Activated T-cell treated with anti-CD3 and anti-CD28 coated beads for 1 hour (primary cell): ENCODE results near the gene SOX5.
"Not testable (repeated sequence)": the region's sequence is repeated elsewhere in the genome, so short reads cannot be mapped to it uniquely, and the experiment has no call there.

ENCODE experiments used
- DNase-seq: peaks from one replicate; pipeline ENCODE4 v3.0.0-alpha.2; 2020; ENCODE audit warnings: low read depth

Gene SOX5

GRCh38 chr12:23831739-23832138 lies 117.7 kb downstream of the SOX5 start:
- no peak for DNase-seq

- DNase-seq, result no peak
Measured at GRCh38 chr12:23830210-23830609, 119.3 kb downstream of the SOX5 start.

- no peak for DNase-seq
Measured at GRCh38 chr12:23827353-23827752, 122.1 kb downstream of the SOX5 start.

GRCh38 chr12:23825124-23825523 lies 124.3 kb downstream of the SOX5 start:
- not testable (repeated sequence) for DNase-seq

- DNase-seq, result no peak
Measured at GRCh38 chr12:23824358-23824757, 125.1 kb downstream of the SOX5 start.

DNA sequence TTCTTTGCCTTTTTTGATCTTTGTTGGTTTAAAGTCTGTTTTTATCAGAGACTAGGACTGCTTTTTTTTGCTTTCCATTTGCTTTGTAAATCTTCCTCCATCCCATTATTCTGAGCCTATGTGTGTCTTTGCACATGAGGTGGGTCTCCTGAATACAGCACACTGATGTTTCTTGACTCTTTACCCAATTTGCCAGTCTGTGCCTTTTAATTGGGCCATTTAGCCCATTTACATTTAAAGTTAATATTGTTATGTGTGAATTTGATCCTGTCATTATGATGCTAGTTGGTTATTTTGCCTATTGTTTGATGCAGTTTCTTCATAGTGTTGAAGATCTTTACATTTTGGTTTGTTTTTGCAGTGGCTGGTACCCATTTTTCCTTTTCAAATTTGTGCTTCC lies 126.6 kb downstream of the SOX5 start:
- not testable (repeated sequence) for DNase-seq

DNA sequence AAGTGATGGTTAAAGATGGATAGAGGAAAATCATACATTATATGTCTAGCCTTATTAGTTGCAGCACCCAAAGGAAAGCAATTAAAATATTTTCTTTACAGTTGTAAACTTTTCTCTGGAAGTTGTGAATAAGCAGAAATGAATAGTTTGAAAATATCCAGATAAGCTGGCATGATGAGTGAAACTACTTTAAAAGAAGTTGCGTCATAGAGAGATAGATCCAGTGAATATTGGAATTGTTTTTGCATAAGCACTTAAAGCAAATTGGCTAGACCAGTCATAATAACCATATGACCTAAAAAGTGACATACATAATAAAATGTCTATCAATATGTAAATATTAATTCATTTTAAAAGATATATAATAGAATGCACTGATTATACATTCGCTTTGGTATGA lies 132.1 kb downstream of the SOX5 start:
- DNase-seq, result no peak

DNA sequence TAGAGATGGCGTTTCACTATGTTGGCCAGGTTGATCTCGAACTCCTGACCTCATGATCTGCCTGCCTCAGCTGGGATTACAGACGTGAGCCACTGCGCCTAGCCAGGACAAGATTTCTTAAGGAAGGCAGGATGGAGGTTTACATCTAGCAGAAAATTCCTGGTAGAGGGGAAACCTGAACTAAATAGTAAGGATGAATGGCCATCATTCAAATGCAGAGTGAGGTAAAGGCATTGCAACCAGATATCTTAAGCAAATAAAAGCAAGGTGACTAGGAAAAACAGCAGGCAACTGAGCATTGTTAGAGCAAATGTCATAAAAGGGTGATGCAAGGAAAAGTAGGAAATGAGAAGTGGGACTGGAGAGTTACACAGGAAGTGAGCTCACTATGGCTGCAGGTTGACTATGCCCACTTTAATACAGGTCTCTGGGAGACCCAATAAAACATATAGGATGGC lies 133.0 kb downstream of the SOX5 start:
- no peak for DNase-seq

DNA sequence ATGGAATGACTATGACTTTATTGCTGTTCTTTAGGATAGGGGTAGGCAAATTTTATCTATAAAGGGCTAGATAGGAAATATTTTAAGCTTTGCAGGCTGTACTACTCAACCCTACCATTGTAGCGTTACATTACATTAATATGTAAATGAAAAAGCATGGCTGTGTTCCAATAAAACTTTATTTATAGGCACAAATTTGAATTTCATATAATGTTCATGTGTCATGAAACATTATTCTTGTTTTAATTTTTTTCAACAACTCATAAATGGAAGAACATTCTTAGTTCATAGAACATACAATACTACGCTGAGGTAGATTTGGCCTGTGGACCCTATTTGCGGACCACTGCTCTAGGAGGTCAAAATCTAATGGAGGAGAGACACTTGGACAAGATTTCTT lies 133.7 kb downstream of the SOX5 start:
- no peak for DNase-seq

DNA sequence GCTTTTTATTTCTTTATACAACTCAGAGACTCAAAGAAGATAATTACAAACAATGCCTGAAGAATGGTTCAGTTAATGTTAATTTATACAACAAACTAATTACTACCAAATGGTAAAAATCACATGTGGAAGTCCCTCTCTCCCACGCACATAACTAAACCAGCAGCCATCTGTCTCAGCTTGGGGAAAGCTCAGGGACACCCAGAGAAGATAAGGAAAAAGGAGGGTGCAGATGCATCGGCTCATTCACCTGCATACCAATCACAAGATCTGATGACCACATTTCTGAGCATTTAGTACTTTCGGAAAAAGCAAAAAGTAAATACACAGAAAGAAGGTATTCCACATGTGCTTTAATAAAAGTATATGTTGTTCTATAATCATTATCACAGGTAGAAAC lies 136.3 kb downstream of the SOX5 start:
- DNase-seq, result no peak

- no peak for DNase-seq
Measured at GRCh38 chr12:23810329-23810902, 139.1 kb downstream of the SOX5 start.

DNA sequence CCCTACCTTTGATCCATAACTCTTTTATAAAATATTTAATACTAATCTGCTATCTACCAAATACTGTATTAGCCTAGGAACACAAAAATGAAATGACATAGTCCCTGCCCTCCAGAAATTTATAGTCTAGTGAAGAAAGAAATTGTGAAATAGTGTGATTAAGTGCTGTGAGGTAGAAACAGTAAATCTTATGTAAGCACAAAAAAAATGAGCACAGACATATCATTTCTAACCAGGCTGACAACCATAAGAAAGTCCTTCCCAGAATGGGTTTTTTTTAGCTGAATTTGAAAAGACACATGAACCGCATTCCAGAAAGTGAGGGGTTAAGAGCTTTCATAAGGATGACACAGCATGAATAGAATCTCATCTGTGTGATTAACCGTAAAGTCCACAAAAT lies 145.9 kb downstream of the SOX5 start:
- no peak for DNase-seq

DNA sequence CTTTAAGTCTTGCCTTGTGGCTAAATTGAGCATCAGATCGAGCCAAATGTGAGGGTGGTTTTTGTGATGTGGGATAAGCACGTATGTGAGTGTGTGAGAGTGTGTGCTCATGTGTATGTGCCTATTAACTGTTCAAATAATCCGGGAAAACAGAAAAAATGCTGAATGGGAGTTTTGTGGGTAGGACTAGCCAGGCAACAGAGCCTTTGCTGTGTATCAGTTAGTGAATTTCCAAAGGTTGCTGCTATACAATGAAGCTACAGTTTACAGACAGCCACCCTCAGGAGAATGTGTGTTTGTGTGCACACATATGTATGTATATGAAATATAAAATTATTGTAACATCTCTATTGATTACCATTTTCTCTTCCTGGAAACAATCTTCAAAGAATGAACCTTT lies 154.0 kb downstream of the SOX5 start:
- no peak for DNase-seq

- no peak for DNase-seq
Measured at GRCh38 chr12:23781118-23781517, 168.4 kb downstream of the SOX5 start.

DNA sequence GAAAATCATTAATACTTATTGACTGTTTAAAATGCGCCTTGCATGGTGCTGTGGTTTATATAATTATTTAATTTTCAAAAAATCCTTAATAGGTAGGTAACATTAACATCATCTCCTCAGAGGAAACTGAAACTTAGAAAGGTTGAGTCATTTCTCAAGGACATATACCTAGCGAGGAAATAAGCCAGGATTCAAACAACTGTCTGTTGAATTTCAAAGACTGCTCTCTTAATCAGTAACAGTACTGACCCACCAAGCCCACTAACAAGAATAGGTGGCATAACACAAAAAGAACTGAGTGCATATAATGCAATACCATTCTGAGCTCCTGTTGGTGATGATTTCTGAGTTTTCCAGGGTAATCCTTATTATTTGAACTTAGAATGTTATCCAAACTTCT lies 174.3 kb downstream of the SOX5 start:
- no peak for DNase-seq

GRCh38 chr12:23771240-23771949 lies 178.1 kb downstream of the SOX5 start:
- DNase-seq, result no peak

DNA sequence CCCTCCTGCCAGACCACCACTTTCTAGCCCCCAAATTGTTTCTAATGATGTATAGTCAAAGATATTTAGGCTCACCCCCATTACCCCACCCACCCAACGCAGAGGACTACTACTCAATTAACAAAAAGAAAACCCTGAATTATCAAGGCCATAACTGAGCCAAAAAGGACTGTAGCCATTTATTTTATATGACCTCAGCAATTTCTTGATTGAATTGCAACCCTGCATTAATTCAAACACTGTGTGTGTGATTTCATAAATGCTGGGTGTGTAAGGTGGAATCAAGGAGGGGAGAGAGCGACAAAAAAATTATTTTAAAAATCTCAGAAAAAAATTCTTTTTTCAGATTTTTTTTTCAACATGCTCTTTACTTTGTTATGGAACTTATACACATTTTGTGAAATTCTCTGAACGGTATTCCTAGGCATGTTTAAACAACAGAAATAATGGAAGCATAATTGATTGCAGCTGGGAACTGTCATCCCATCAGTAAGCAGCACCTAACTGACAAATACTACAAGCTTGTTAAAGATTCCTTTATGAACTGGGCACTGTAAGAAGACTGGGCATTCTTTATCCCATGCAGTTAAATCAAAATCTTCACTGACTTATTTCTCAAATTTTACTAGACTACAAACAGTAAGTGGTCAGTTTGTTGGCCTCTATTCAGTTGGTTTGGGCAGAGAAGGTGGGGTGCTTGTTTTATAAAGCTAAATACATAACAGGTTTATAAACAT lies 179.1 kb downstream of the SOX5 start:
- no peak for DNase-seq

DNA sequence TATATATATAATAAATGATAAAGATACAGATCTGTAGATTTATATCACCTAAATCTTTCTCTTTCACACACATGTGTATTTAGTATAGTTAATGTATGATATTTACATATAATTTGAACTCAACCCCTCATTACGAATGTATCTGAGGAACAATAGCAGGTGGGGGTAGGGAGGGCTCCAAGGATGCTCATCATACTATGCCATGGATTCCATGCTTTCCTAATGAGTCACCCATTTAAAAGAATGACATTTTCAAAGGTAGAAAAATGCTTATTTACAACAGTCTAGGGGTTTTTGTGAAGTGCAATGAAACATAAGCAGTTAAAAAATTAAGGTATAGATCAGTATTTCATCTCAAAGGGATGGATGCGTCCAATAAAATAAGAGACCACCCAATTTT lies 181.6 kb downstream of the SOX5 start:
- no peak for DNase-seq

- DNase-seq, result no peak
Measured at GRCh38 chr12:23763724-23764123, 185.7 kb downstream of the SOX5 start.

DNA sequence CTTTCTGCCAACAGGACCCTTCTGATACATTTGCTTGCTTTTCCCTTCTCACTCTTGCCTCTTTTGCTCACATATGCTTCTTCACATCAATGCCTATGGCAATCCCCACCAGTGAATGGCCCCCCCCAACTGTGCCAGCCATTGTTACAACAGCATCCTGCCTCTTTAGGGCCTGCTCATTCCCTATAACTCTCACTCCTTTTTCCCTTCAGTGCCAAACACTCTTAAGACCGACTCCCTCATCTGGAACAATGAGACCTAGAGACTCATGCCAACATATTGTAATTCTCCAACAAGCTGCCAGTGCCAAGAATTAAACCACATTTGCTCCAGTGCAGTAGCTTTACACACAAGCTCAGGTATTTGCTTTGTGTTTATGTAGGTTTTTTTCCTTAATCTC lies 189.0 kb downstream of the SOX5 start:
- no peak for DNase-seq

DNA sequence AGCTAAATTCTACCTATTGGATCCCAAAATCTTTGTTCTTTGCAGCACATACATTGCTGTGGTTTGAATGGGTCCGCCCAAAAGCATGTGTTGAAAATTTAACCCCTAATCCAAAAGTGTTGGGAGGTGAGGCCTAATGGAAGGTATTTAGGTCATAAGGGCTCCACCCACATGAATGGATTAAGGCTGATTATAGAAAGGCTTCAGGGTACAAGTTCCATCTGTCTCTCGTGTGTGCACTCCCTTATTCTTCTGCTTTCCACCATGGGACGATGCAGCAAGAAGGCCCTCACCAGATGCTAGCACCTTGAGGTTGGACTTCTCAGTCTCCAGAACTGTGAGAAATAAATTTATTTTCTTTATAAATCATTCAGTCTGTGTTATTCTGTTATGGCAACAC lies 190.9 kb downstream of the SOX5 start:
- DNase-seq, result no peak

DNA sequence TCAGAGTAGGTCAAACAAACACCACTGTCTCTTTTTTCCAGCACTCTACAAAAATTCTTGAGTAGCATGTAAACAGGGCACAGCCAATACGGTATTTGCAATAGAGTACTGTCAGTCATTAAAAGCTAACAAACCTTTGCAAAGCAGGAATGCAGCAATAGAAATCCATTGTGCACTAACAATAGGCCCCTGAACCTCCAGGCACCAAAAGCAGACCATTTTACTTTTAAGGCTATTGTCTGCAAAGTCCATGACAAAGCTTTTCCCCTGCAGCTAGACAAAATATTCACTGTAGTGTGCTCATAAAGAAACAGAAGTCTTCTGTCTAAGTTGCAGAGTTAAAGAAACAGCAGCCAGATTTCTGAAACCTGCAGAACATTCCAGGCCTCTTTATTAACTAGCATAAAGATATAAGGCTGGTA lies 191.9 kb downstream of the SOX5 start:
- DNase-seq, result no peak

DNA sequence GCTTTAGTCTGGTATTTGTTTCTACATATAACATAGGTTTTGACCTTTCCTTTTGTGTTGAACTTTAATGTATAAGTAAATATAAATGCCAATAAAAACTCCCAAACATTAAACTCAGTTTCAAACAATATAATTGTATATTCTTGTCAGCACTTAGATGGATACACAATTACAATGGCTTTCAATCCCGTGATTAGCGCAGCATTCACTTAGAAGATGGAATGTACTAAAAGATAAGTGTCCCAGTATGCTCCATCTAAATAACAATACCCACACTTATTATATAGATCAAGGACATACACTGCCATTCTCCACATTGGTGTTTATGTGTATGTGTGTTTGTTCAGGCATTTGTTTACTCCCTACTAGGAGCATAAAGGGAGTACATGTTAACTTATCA lies 193.1 kb downstream of the SOX5 start:
- no peak for DNase-seq
